ENCODE results near the gene GPRC5A. TPM values are rescaled to one million over a fixed set of nuclear protein-coding genes. Genes with fewer than 3 reads are reported as not detected.

GPRC5A gene
- total RNA-seq, 1 experiment from 2014 or later = 0.07 TPM

DNA sequence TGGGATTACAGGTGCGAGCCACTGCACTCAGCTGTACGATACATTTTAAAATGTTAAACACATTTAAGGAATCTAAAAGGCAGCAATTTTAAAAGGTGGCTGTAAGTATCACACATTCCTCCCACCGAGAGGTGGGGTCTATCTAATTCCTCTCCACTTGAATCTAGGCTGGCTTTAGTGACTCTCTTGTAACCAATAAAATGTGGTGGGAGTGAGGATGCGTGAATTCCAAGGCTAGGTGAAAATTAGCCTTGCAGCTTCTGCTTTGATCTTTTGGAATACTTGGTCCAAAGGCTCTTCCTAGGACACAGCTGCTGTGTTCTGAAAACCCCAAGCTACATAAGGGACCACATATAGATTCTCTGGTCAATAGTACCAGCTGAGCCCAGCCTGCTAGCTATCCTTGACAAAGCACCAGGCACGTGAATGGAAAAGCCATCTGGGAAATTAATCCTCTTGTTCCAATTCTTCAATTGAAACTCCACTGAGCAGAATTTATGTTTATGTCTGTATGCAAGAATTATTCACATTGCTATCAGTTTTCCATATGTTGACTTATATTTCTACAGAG lies 69.4 kb downstream of the GPRC5A start:
- H3K36me3 ChIP-seq (replicated peaks; ENCODE audit: control insufficient read depth, insufficient read depth, low read length) = no peaks in the 10 kb centered on the region
- no peak overlapping the region for H3K4me3 ChIP-seq (ENCODE audit: insufficient read depth, low read depth, low read length)
- no peak for DNase-seq
- H3K27me3 ChIP-seq (ENCODE audit: control insufficient read depth, insufficient read depth, low read length) = no peaks in the 10 kb centered on the region

DNA sequence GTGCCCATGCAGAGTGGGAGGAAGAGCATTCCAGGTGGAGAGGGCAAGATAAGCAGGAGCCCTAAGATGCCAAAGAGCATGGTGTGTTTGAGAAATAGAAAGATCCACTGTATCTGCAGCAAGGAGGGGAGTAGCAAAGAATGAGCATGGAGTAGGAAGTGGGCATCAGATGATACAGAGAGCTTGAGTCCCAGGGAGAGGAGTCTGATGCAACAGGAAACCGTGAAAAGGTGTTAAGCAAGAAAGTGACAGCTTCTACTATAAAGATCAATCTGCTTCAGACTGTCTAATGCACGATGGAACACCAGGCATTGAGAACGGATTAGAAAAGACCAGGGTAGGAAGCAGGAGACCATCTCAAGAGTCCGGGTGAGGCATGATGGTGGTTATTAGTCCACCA lies 72.9 kb downstream of the GPRC5A start:
- H3K27me3 ChIP-seq (ENCODE audit: control insufficient read depth, insufficient read depth, low read length) = no peaks in the 10 kb centered on the region
- no peak for DNase-seq
- no peaks in the 10 kb centered on the region for H3K36me3 ChIP-seq (replicated peaks; ENCODE audit: control insufficient read depth, insufficient read depth, low read length)
- no peak overlapping the region for H3K4me3 ChIP-seq (ENCODE audit: insufficient read depth, low read depth, low read length)

DNA sequence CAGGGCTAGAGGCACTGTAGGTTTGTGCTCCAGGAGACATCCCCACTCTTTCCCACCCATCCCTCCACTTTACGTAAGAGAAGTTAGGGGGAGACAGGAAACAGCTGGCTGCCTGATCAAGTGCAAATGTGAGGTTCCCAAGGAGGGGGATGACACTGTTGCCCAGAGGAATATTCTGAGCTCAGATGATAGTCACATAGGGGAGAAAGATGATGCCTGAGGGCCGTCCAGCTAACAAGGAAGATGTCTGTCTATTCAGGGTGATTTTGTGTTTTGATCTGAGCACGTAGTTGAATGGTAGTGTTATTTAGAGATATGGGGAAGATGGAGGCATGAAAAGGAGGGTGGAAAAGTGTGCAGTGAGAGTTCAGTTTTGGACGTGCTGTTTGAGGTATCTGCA lies 74.5 kb downstream of the GPRC5A start:
- H3K4me3 ChIP-seq (ENCODE audit: insufficient read depth, low read depth, low read length) = no peak overlapping the region
- H3K27me3 ChIP-seq (ENCODE audit: control insufficient read depth, insufficient read depth, low read length) = no peaks in the 10 kb centered on the region
- no peaks in the 10 kb centered on the region for H3K36me3 ChIP-seq (replicated peaks; ENCODE audit: control insufficient read depth, insufficient read depth, low read length)
- DNase-seq = no peak

Other genes starting within 250 kb of the GPRC5A start
- gene GPR19, start 195.4 kb upstream of the GPRC5A start, total RNA-seq (2014; rRNA removed; shearing (Covaris generic)) = 4.1 and 5.0 TPM in 2 replicates
- gene CDKN1B, start 174.2 kb upstream of the GPRC5A start, total RNA-seq (2014; rRNA removed; shearing (Covaris generic)) = 11.7 and 16.8 TPM in 2 replicates
- 0.62 and 0.89 TPM in 2 replicates for gene APOLD1, start 105.9 kb upstream of the GPRC5A start, total RNA-seq (2014; rRNA removed; shearing (Covaris generic))
- gene DDX47, start 78.2 kb upstream of the GPRC5A start, total RNA-seq (2014; rRNA removed; shearing (Covaris generic)) = 69.7 and 74.7 TPM in 2 replicates
- 0.31 TPM in 1 of 2 replicates, not detected in the other for gene GPRC5D, start 60.6 kb downstream of the GPRC5A start, total RNA-seq (2014; rRNA removed; shearing (Covaris generic))
- gene HEBP1, start 108.7 kb downstream of the GPRC5A start, total RNA-seq (2014; rRNA removed; shearing (Covaris generic)) = 5.0 and 5.6 TPM in 2 replicates
- gene FAM234B, start 152.8 kb downstream of the GPRC5A start, total RNA-seq (2014; rRNA removed; shearing (Covaris generic)) = 12.7 and 13.3 TPM in 2 replicates
- 0.07 TPM in 1 of 2 replicates, not detected in the other for gene GSG1, start 212.1 kb downstream of the GPRC5A start, total RNA-seq (2014; rRNA removed; shearing (Covaris generic))

All from H7 (cell line).